K562 (cell line): ENCODE results near the gene CREB3L1. TPM values are rescaled to one million over a fixed set of nuclear protein-coding genes. Genes with fewer than 3 reads are reported as not detected.

Source experiments
- CHCHD3 ChIP-seq: fragments of 250-450 bp; sonication (Bioruptor Pico); IDR thresholded peaks from 2 replicates; pipeline ENCODE4 v2.1.2; 2022; ENCODE audit warnings: mild to moderate bottlenecking
- CREB1 ChIP-seq, 2 experiments: sonication (generic) in 1 of 2; formaldehyde crosslinking in 1 of 2; IDR thresholded peaks; 2 replicates each; pipeline versions ENCODE4 v1.6.1 to v1.8.0; 2012 to 2022; ENCODE audit warnings: inconsistent platforms in 1 of 2, mild to moderate bottlenecking in 1 of 2, missing genetic modification reagents in 1 of 2, moderate library complexity in 1 of 2
- FOXK1 ChIP-seq: sonication (generic); formaldehyde crosslinking; IDR thresholded peaks from 2 replicates; pipeline ENCODE4 v1.8.0; 2022; ENCODE audit warnings: missing genetic modification reagents, mild to moderate bottlenecking, borderline replicate concordance
- HDAC1 ChIP-seq, 2 experiments: fragments of 450-650 bp; IDR thresholded peaks; 2 replicates each; pipeline ENCODE4 v1.6.1; 2016 to 2017; ENCODE audit warnings: inconsistent platforms in 1 of 2, mild to moderate bottlenecking in 1 of 2, moderate library complexity in 1 of 2
- KLF13 ChIP-seq: fragments of 450-650 bp; IDR thresholded peaks from 2 replicates; pipeline ENCODE4 v1.6.1; 2016; ENCODE audit warnings: missing genetic modification characterization, low read depth, mild to moderate bottlenecking, missing compliant biosample characterization, moderate library complexity, borderline replicate concordance
- LARP7 ChIP-seq: fragments of 450-650 bp; IDR thresholded peaks from 2 replicates; pipeline ENCODE4 v1.6.1; 2016
- MAZ ChIP-seq, 2 experiments: fragments of 450-650 bp in 1 of 2; sonication (generic) in 1 of 2; formaldehyde crosslinking; IDR thresholded peaks in 1 of 2; conservative IDR thresholded peaks in 1 of 2; 2 replicates each; pipeline versions ENCODE4 v1.4.0 to v1.5.0; 2020; ENCODE audit warnings: mild to moderate bottlenecking in 1 of 2, missing genetic modification reagents in 1 of 2
- RAD21 ChIP-seq, 2 experiments: fragments of 250-450 bp in 1 of 2; fragments of 450-650 bp in 1 of 2; sonication (Bioruptor Pico) in 1 of 2; formaldehyde crosslinking in 1 of 2; IDR thresholded peaks in 1 of 2; conservative IDR thresholded peaks in 1 of 2; 2 replicates each; pipeline versions ENCODE4 v1.4.0 to v1.8.0; 2020 to 2022; ENCODE audit warnings: mild to moderate bottlenecking in 2 of 2, moderate library complexity in 1 of 2
- SMARCA5 ChIP-seq: fragments of 450-650 bp; IDR thresholded peaks from 2 replicates; pipeline ENCODE4 v1.6.1; 2016
- SNIP1 ChIP-seq: fragments of 450-650 bp; IDR thresholded peaks from 2 replicates; pipeline ENCODE4 v1.7.1; 2017; ENCODE audit warnings: low read depth, mild to moderate bottlenecking
- XRCC5 ChIP-seq: fragments of 200-400 bp; formaldehyde crosslinking; IDR thresholded peaks from 2 replicates; pipeline ENCODE4 v1.6.1; 2017; ENCODE audit warnings: low read depth, mild to moderate bottlenecking, low read length
- YY1 ChIP-seq, 3 experiments: IDR thresholded peaks; 2 replicates each; pipeline ENCODE4 v1.6.1; 2011; ENCODE audit warnings: low read length in 2 of 3, mild to moderate bottlenecking in 2 of 3, moderate library complexity in 2 of 3, borderline replicate concordance in 1 of 3, control low read depth in 1 of 3, low read depth in 1 of 3; ENCODE audit not compliant: insufficient read depth in 3 of 3, insufficient replicate concordance in 2 of 3, control insufficient read depth in 1 of 3, insufficient read length in 1 of 3; ENCODE audit errors: extremely low read depth in 1 of 3
- polyA plus RNA-seq, 8 experiments: library from polyadenylated mRNA; depleted of rRNA in 4 of 8; stranded (reverse) in 5 of 8; unstranded in 3 of 8; fragments of >200 nt; fragmentation: Nextera tagmentation in 2 of 8; fragmentation: Illumina TruSeq in 1 of 8; extraction: Ambion mirVana in 2 of 8; extraction: Trizol in 1 of 8; gene quantifications; 2 replicates each; pipeline versions ENCODE4 v1.2.1 to v1.2.3, GENCODE V29; 2011 to 2014; ENCODE audit warnings: inconsistent platforms in 1 of 8, missing spikeins in 1 of 8
- total RNA-seq, 7 experiments: library from RNA; depleted of rRNA in 6 of 7; stranded (reverse); fragments of >200 nt in 6 of 7; fragmentation: Illumina TruSeq in 2 of 7; extraction: Trizol in 2 of 7; gene quantifications; 2 replicates each; pipeline versions ENCODE4 v1.2.1 to v1.2.3, GENCODE V29; 2011 to 2021; ENCODE audit warnings: low replicate concordance in 1 of 7
- TF ChIP-seq, protein P1 (sequence below): fragments of 450-650 bp; IDR thresholded peaks from 2 replicates; pipeline ENCODE4 v1.7.0; 2016; ENCODE audit warnings: borderline replicate concordance
- TF ChIP-seq, protein P2 (sequence below): fragments of 250-450 bp; sonication (Bioruptor Pico); IDR thresholded peaks from 2 replicates; pipeline ENCODE4 v1.4.0; 2020; ENCODE audit warnings: mild to moderate bottlenecking
- TF ChIP-seq, protein P3 (sequence below): sonication (generic); formaldehyde crosslinking; IDR thresholded peaks from 2 replicates; pipeline ENCODE4 v1.9.0; 2022; ENCODE audit warnings: mild to moderate bottlenecking, missing genetic modification reagents
- TF ChIP-seq, protein P4 (sequence below): fragments of 250-450 bp; sonication (Bioruptor Pico); IDR thresholded peaks from 2 replicates; pipeline ENCODE4 v1.5.0; 2021; ENCODE audit warnings: mild to moderate bottlenecking, moderate library complexity

The CREB3L1 gene
- total and polyA plus RNA-seq, 9 of the 15 experiments (the other 6 are each of a cell fraction or from before 2014, with no cell fraction given) = 1.2 to 27.6 (median 3.7) TPM

DNA sequence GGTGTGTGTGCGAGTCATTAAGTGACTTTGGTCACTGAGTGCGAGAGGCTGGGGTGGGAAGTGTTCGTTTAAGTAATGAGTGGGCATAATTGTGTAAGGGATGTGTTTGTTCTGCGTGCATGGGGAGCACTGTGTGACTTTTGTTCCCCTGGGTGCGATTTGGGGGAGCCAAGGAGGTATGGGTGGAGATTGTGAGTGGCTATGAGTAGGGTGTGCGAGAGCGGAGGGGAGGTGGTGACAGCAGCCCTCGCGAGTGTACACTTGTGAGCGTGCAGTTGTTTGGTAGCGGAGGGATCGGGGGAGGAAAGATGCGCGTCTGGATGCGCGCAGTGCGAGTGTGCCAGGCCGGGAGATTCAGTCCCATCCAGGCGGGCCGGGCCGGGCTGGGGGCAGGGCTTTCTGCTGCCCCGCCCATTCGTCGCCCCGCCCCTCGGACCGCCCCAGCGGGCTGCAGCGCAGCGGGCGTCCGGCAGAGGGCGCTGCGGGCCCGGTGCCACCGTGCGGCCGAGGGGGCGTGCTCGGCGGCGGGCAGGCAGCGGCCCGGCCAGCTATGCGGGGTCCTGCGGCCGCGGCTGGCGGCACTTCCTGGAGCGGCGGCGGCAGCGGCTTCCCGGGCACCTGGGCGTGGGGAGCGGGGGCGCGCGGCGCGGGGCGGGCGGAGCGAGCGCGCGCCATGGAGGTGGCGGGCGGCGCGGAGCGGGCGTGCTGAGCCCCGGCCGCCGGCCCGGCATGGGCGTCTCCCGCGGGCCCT lies 69.6 kb downstream of the CREB3L1 start, which contains the start of gene DGKZ (continued):
- TF ChIP-seq FOXK1 (no peak), RAD21 (CRISPR knock-in tag; conservative IDR thresholded peaks at IDR 0.05 in 1 of 2, IDR thresholded peaks at IDR 0.05 in 1 of 2) (peak; percentile 50 to 77), CREB1 (IDR thresholded peaks at IDR 0.05) (no peak), CREB1 (CRISPR knock-in tag; IDR thresholded peaks at IDR 0.05) (no peak), XRCC5 (peak; percentile 45; the same call in 1 of the 2 replicates), YY1 (IDR thresholded peaks at IDR 0.05; ENCODE audit: borderline replicate concordance in 1 of 3, control insufficient read depth in 1 of 3, extremely low read depth in 1 of 3, insufficient read depth in 3 of 3, insufficient read length in 1 of 3, insufficient replicate concordance in 2 of 3, low read depth in 1 of 3, low read length in 2 of 3) (peak in 2 of 3 experiments; percentile 5 to 37), SMARCA5 (peak; percentile 37; the same call in 1 of the 2 replicates), MAZ (CRISPR knock-in tag; conservative IDR thresholded peaks at IDR 0.05 in 1 of 2, IDR thresholded peaks at IDR 0.05 in 1 of 2) (peak in 1 of 2 experiments; percentile 52; a peak in 1 of 4 replicates), SNIP1 (no peak), CHCHD3 (CRISPR knock-in tag) (no peak), KLF13 (tag) (peak; percentile 61; the same call in 1 of the 2 replicates), HDAC1 (IDR thresholded peaks at IDR 0.05) (0 out of 4 replicates have a peak, but pooled peaks of 1 of the 2 experiments have one; percentile 43), LARP7 (peak; percentile 60; the same call in 1 of the 2 replicates)
- TF ChIP-seq, protein P1, sequence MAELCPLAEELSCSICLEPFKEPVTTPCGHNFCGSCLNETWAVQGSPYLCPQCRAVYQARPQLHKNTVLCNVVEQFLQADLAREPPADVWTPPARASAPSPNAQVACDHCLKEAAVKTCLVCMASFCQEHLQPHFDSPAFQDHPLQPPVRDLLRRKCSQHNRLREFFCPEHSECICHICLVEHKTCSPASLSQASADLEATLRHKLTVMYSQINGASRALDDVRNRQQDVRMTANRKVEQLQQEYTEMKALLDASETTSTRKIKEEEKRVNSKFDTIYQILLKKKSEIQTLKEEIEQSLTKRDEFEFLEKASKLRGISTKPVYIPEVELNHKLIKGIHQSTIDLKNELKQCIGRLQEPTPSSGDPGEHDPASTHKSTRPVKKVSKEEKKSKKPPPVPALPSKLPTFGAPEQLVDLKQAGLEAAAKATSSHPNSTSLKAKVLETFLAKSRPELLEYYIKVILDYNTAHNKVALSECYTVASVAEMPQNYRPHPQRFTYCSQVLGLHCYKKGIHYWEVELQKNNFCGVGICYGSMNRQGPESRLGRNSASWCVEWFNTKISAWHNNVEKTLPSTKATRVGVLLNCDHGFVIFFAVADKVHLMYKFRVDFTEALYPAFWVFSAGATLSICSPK = no peak; the same call in 1 of the 2 replicates
- TF ChIP-seq, protein P2, sequence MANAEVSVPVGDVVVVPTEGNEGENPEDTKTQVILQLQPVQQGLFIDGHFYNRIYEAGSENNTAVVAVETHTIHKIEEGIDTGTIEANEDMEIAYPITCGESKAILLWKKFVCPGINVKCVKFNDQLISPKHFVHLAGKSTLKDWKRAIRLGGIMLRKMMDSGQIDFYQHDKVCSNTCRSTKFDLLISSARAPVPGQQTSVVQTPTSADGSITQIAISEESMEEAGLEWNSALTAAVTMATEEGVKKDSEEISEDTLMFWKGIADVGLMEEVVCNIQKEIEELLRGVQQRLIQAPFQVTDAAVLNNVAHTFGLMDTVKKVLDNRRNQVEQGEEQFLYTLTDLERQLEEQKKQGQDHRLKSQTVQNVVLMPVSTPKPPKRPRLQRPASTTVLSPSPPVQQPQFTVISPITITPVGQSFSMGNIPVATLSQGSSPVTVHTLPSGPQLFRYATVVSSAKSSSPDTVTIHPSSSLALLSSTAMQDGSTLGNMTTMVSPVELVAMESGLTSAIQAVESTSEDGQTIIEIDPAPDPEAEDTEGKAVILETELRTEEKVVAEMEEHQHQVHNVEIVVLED = peak; percentile 45; the same call in 1 of the 2 replicates
- TF ChIP-seq, protein P3, sequence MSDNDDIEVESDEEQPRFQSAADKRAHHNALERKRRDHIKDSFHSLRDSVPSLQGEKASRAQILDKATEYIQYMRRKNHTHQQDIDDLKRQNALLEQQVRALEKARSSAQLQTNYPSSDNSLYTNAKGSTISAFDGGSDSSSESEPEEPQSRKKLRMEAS (CRISPR knock-in tag) = no peak
- TF ChIP-seq, protein P4, sequence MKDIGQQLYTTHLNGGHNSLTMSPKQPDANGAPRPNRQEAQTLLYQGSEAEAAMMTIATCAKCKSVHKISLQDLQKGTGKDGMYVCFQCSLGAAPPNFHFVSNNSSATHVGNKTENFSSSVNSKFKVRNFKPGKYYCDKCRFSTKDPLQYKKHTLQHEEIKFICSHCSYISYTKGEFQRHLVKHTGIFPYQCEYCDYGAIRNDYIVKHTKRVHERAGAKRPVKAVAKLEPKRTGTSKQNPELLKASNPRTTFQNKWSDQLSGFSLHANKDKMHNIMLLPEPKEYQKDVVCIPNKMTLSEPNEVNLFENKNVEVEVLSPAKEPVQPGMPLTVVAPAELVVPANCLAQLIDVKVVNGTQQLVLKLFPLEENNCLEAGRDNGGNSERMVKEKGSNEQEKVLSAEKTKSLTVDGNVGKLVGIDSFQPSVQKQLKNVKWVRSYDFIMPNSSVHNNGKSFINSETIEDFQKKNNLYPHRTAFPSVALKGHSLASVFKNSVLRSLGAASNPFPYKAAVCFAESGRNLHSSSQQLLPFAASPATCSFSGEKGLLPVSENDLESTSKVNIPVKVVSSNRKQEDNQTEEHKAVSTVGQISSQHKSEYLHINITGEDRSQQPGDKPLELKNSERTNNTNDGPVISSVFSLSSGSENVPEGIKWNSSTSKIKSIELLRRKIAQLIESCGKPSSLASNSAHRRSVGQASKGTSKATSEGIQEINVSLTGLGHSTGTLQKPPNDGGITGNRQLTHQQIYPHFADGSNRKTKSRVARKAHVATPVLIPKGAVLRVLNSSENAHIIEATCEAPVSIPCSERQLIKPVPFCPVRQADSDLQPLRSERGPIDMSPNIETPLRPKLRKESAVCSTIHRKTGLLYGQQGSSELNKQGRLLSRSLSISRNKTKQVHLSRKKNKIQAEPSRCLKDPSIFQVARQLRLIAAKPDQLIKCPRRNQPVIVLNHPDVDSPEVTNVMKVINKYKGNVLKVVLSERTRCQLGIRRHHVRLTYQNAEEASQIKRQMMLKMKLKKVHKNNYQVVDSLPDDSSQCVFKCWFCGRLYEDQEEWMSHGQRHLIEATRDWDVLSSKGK (CRISPR knock-in tag) = no peak
